Central memory CD4-positive, alpha-beta T cell (primary cell): ENCODE measurements around the gene PIAS2.
"Not testable (repeated sequence)": the region's sequence is repeated elsewhere in the genome, so short reads cannot be mapped to it uniquely, and the experiment has no call there.

ENCODE experiments used
- DNase-seq: peaks from one replicate; pipeline ENCODE4 v3.0.0; 2022

Gene PIAS2

GRCh38 chr18:46830633-46831032, 86.7 kb downstream of the PIAS2 start:
- no peak for DNase-seq

GRCh38 chr18:46829947-46830346, 87.4 kb downstream of the PIAS2 start:
- DNase-seq = no peak

GRCh38 chr18:46829531-46829930, 87.8 kb downstream of the PIAS2 start:
- DNase-seq = no peak

GRCh38 chr18:46821856-46822711, 95.2 kb downstream of the PIAS2 start:
- no peak for DNase-seq

GRCh38 chr18:46820863-46821262, 96.4 kb downstream of the PIAS2 start:
- no peak for DNase-seq

- no peak for DNase-seq
Measured at GRCh38 chr18:46815661-46816060, 101.6 kb downstream of the PIAS2 start.

- DNase-seq = no peak
Measured at GRCh38 chr18:46814399-46814798, 102.9 kb downstream of the PIAS2 start.

- no peak for DNase-seq
Measured at GRCh38 chr18:46812311-46812710, 105.0 kb downstream of the PIAS2 start.

- no peak for DNase-seq
Measured at GRCh38 chr18:46810481-46811000, 106.8 kb downstream of the PIAS2 start.

- no peak for DNase-seq
Measured at GRCh38 chr18:46809145-46809544, 108.2 kb downstream of the PIAS2 start.

- DNase-seq = not testable (repeated sequence)
Measured at GRCh38 chr18:46795945-46796344, 121.4 kb downstream of the PIAS2 start.

GRCh38 chr18:46794607-46795006, 122.7 kb downstream of the PIAS2 start:
- no peak for DNase-seq

- no peak for DNase-seq
Measured at GRCh38 chr18:46793565-46793964, 123.7 kb downstream of the PIAS2 start.

- DNase-seq = no peak
Measured at GRCh38 chr18:46789088-46789487, 128.2 kb downstream of the PIAS2 start.

- DNase-seq = no peak
Measured at GRCh38 chr18:46787674-46788073, 129.6 kb downstream of the PIAS2 start.

- no peak for DNase-seq
Measured at GRCh38 chr18:46772357-46772756, 144.9 kb downstream of the PIAS2 start.

- DNase-seq = no peak
Measured at GRCh38 chr18:46771141-46771540, 146.2 kb downstream of the PIAS2 start.

- no peak for DNase-seq
Measured at GRCh38 chr18:46770708-46771107, 146.6 kb downstream of the PIAS2 start.

GRCh38 chr18:46768166-46768921, 149.0 kb downstream of the PIAS2 start:
- DNase-seq = no peak

GRCh38 chr18:46767217-46767616, 150.1 kb downstream of the PIAS2 start:
- DNase-seq = no peak

GRCh38 chr18:46764586-46764985, 152.7 kb downstream of the PIAS2 start:
- no peak for DNase-seq

GRCh38 chr18:46761059-46761769, 156.1 kb downstream of the PIAS2 start:
- DNase-seq = no peak

GRCh38 chr18:46759890-46760289, 157.4 kb downstream of the PIAS2 start:
- no peak for DNase-seq
